Tibial artery (tissue), 4 donors: ENCODE results near the gene EIF4EBP2.

ENCODE experiments used
- DNase-seq, 2 donors: peaks; one replicate each; pipeline ENCODE4 v3.0.0-alpha.2; 2019
- H3K27ac ChIP-seq, 2 donors: fragments of 200-600 bp; sonication (generic) in 1 of 2; 1 replicate in 1 of 2; 2 replicates in 1 of 2; pipeline ENCODE4 v1.5.1; 2018 to 2019; ENCODE audit warnings: mild to moderate bottlenecking in 1 of 2
- H3K27me3 ChIP-seq, 2 donors: fragments of 200-600 bp; sonication (generic) in 1 of 2; one replicate each; pipeline versions ENCODE4 v1.5.1 to v1.6.0; 2016 to 2019
- H3K36me3 ChIP-seq, 3 donors: fragments of 200-600 bp; sonication (generic) in 2 of 3; one replicate each; pipeline ENCODE4 v1.5.1; 2016 to 2019; ENCODE audit warnings: mild to moderate bottlenecking in 2 of 3
- H3K4me1 ChIP-seq, 4 donors: fragments of 200-600 bp; sonication (generic) in 2 of 4; 1 replicate in 3 of 4; 2 replicates in 1 of 4; pipeline ENCODE4 v1.5.1; 2016 to 2019
- H3K4me3 ChIP-seq, 2 donors: fragments of 200-600 bp; sonication (generic) in 1 of 2; 1 replicate in 1 of 2; 2 replicates in 1 of 2; pipeline ENCODE4 v1.5.1; 2018 to 2019; ENCODE audit warnings: mild to moderate bottlenecking in 2 of 2
- H3K9me3 ChIP-seq, 3 donors: fragments of 200-600 bp; sonication (generic) in 1 of 3; one replicate each; pipeline ENCODE4 v1.5.1; 2016 to 2019
- CTCF ChIP-seq, 2 experiments: fragments of 200-600 bp in 1 of 2; fragments of 450-650 bp in 1 of 2; IDR thresholded peaks; one replicate each; pipeline ENCODE4 v1.5.1; 2017 to 2019; ENCODE audit warnings: antibody characterized with exemption in 2 of 2, mild to moderate bottlenecking in 1 of 2, moderate library complexity in 1 of 2
- intact Hi-C: fragments of 100-400 bp; cut with DNase I; formaldehyde crosslinking; loops from one replicate; pipeline ENCODE4 v1.15.0; 2023; ENCODE audit warnings: low total_unique reads

Gene EIF4EBP2

DNA sequence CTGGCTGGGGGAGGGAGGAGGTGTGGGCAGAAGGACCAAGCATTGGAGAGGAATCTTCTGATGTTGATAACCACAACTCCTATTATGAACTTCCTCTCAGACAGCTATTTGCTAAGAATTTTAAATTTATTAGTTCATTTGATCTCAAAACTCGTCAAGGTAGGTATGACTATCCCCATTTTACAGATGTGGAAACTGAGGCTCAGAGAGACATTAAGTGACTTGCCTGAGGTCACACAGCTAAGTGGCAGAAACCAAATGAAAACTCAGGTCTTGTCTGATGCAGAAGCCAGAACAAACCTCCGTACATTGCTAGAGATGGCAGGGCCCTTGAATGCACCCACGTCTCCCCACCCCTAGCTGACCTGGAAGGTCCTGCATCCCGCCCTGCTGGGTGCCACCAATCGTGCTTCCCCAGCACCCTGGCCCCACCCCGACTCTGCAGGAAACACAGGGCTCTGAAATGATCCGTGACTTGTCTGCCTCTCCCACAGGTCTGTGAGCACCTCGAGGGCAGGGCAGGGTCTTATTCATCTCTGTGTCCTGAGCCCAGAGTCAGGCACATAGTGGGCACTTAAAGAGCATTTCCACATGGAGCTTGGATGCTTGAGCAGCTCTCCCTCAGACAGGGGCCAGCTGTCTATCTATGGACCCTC lies 69.0 kb downstream of the EIF4EBP2 start:
- Histone ChIP-seq H3K4me3 (no peak overlapping the region), H3K27ac (no peak overlapping the region), H3K36me3 (no peaks in the 10 kb centered on the region), H3K4me1 (peaks cover 0 to 7% (median 4%) of the 10 kb centered on the region in 4 donors), H3K9me3 (no peaks in the 10 kb centered on the region), H3K27me3 (no peaks in the 10 kb centered on the region)
- no peak for DNase-seq
- TF ChIP-seq CTCF (IDR thresholded peaks at IDR 0.05), result no peak
- intact Hi-C loops, result no loop called here

DNA sequence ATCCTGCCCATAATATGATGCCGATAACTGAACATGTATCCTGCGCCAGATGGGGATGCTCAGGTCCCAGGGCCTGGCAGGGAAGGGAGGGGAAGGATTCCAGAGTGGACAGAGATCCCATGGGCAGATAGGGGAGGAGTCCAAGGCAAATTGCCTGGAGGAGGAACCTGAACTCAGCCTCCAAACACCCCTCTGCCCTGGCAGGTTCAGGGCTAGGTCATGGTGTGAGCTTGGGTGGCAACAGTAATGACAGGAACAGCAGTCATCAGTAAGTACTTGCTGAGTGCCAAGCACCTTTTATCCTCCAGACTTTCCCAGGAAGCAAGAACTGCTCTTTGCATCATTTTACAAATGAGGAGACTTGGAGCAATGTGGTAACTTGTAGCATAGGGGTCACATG lies 70.8 kb downstream of the EIF4EBP2 start:
- no peak for DNase-seq
- H3K27ac ChIP-seq, result no peak overlapping the region
- no peaks in the 10 kb centered on the region for H3K36me3 ChIP-seq
- no peaks in the 10 kb centered on the region for H3K9me3 ChIP-seq
- no peaks in the 10 kb centered on the region for H3K27me3 ChIP-seq
- H3K4me3 ChIP-seq, result no peak overlapping the region
- peaks cover 0 to 23% (median 16%) of the 10 kb centered on the region in 4 donors for H3K4me1 ChIP-seq
- intact Hi-C loops, result no loop called here
- TF ChIP-seq CTCF (IDR thresholded peaks at IDR 0.05), result no peak

DNA sequence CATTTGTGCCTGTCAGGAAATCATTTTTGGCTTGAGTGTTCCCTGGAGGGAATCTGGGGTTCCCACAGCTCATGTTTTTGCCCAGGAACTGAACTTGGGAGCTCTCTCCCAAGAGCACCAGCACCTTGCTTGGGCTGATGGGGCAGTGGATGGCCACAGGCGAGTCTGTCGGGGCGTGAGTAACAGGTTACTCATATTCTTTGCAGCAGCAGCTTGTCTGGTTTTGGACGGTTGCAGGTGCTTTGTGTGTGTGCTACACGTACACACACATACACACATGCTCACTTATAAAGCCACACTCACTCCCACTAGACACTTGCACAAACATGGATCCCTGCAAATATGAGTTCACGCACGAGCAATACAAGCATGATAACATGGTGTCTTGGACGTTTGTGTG lies 71.7 kb downstream of the EIF4EBP2 start:
- no peak overlapping the region for H3K27ac ChIP-seq
- intact Hi-C loops, result no loop called here

DNA sequence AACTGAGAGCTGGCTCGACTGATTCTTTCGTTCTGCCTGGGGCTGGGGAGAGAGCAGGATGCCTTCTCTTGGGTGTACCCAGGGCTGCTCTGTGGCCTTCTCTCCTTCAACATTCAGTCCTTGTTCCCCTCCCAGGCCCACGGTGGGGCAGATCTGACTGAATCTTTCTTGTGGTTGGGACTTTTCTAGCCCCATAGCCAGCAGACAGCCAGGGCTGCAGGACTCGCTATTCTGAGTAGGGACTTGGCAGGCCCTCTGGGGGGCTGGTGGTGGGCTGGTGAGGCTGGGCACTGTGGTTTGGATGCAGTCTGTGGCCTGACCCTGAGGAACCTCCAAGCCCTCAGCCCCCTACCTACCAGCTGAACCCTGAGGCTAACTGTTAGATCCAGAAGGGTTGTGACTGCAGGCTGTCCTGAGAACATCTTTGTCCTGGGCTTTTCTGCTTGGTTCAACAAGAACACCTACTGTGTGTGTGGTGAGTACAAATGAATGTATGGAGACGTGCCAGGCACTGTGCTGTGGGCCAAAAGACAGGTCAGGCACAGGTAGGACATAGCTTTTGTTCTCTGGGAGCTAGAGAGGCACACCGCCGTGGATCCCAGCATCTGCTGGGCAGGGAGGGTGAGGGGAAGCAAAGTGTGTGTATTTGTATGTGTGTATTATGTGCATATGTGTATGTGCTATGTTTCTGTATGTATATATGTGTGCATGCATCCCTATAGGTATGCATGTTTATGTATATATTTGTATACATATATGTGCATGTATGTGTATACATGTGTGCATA lies 72.5 kb downstream of the EIF4EBP2 start:
- no peaks in the 10 kb centered on the region for H3K9me3 ChIP-seq
- H3K27ac ChIP-seq, result no peak overlapping the region
- intact Hi-C loops, result no loop called here
- no peaks in the 10 kb centered on the region for H3K27me3 ChIP-seq
- no peak for TF ChIP-seq CTCF (IDR thresholded peaks at IDR 0.05)
- DNase-seq, result no peak
- no peak overlapping the region for H3K4me3 ChIP-seq
- H3K4me1 ChIP-seq, result peaks cover 0 to 34% (median 28%) of the 10 kb centered on the region in 4 donors
- no peaks in the 10 kb centered on the region for H3K36me3 ChIP-seq

More for the DNA sequence above, 71.7 kb downstream of the EIF4EBP2 start:
- Histone ChIP-seq H3K9me3 (no peaks in the 10 kb centered on the region), H3K27me3 (no peaks in the 10 kb centered on the region), H3K36me3 (no peaks in the 10 kb centered on the region), H3K4me3 (no peak overlapping the region), H3K4me1 (peaks cover 0 to 32% (median 24%) of the 10 kb centered on the region in 4 donors)
- no peak for DNase-seq
- no peak for TF ChIP-seq CTCF (IDR thresholded peaks at IDR 0.05)

GRCh38 chr10:70477661-70478162 lies 73.8 kb downstream of the EIF4EBP2 start:
- Histone ChIP-seq H3K4me1 (peaks cover 2 to 47% (median 40%) of the 10 kb centered on the region in 4 donors), H3K27ac (peak overlapping the region; percentile 75 to 76), H3K36me3 (no peaks in the 10 kb centered on the region), H3K4me3 (peak overlapping the region; percentile 55 to 76), H3K9me3 (no peaks in the 10 kb centered on the region), H3K27me3 (no peaks in the 10 kb centered on the region)
- TF ChIP-seq CTCF (IDR thresholded peaks at IDR 0.05), result no peak
- intact Hi-C loops, result no loop called here
- DNase-seq, result no peak
